HFFc6 (cell line): Measurements from ENCODE around the gene PAGR1. TPM values are rescaled to one million over a fixed set of nuclear protein-coding genes. Genes with fewer than 3 reads are reported as not detected.
"Not testable (repeated sequence)": the region's sequence is repeated elsewhere in the genome, so short reads cannot be mapped to it uniquely, and the experiment has no call there.

Experiments
- DNase-seq: peaks from one replicate; pipeline ENCODE4 v3.0.0-alpha.2; 2018
- H3K27ac Mint-ChIP-seq: 2 replicates; pipeline ENCODE4 v1.8.0; 2020; ENCODE audit warnings: mild to moderate bottlenecking, mixed read lengths
- H3K27me3 Mint-ChIP-seq: 2 replicates; pipeline ENCODE4 v1.8.0; 2021; ENCODE audit warnings: mild to moderate bottlenecking, moderate library complexity, mixed read lengths; ENCODE audit not compliant: insufficient read depth
- H3K36me3 Mint-ChIP-seq: 2 replicates; pipeline ENCODE4 v1.8.0; 2021; ENCODE audit warnings: low read depth, mixed read lengths
- H3K4me1 Mint-ChIP-seq: 2 replicates; pipeline ENCODE4 v1.8.0; 2020; ENCODE audit warnings: low read depth, mixed read lengths
- H3K4me3 Mint-ChIP-seq: 2 replicates; pipeline ENCODE4 v1.8.0; 2020; ENCODE audit warnings: mild to moderate bottlenecking, moderate library complexity, mixed read lengths
- H3K9me3 Mint-ChIP-seq: 2 replicates; pipeline ENCODE4 v1.8.0; 2020; ENCODE audit warnings: mild to moderate bottlenecking, mixed read lengths
- CTCF ChIP-seq: fragments of 200-600 bp; sonication (generic); IDR thresholded peaks from 2 replicates; pipeline ENCODE4 v1.5.0; 2021; ENCODE audit warnings: antibody characterized with exemption, mild to moderate bottlenecking
- total RNA-seq, 6 experiments: library from RNA; stranded (reverse); fragmentation: NEBNext Ultra II Directional; extraction: Animal tissue kit (Norgen Biotek cat#: 25700); gene quantifications; 2 replicates in 1 of 6; 3 replicates in 5 of 6; pipeline ENCODE4 v1.2.3, GENCODE V29; 2021

PAGR1 gene
- total RNA-seq, 6 experiments from 2014 or later = 12.9 to 19.2 (median 17.7) TPM

- H3K4me3 Mint-ChIP-seq = no peak overlapping the region
- no peaks in the 10 kb centered on the region for H3K9me3 Mint-ChIP-seq
- H3K27me3 Mint-ChIP-seq = peaks cover 38% of the 10 kb centered on the region
- no peak for TF ChIP-seq CTCF
- H3K36me3 Mint-ChIP-seq = no peaks in the 10 kb centered on the region
- no peak for DNase-seq
- peaks cover 15% of the 10 kb centered on the region for H3K4me1 Mint-ChIP-seq
- H3K27ac Mint-ChIP-seq = no peak overlapping the region
Observed at GRCh38 chr16:29774730-29775129, 41.2 kb upstream of the PAGR1 start.

DNA sequence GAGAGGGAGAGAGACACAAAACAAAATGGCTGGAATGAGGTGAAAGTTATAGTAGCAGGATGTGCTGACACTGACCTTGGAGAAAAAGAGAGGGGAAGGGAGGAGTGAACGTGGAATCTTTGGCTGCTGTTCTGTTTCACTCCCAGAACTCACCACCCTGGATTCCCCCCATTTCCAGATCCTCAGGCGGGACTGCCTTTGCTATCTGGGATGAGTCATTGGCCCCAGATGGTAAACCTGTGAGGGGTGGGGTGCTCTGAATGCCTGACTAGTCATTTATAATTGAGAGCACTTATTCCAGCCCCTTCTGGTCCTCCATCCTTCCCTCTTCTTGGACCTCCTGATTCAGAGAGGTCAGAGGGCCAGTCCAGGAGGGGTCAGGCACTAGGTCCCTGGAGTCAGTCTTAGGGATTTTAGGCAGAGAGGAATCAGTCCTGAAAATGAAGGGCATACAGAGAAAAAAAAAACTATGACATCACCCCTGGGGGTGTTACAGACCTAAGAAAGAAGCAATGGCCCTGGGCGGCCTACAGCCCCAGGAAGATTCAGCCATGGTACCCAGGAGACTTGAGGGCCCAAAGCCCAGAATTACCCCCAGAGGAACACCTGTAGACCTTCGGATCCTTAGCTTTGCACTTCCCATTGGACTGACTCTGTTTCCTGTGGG, 40.1 kb upstream of the PAGR1 start:
- H3K4me1 Mint-ChIP-seq = peaks cover 15% of the 10 kb centered on the region
- DNase-seq = peak; percentile 4

GRCh38 chr16:29777576-29778350, 38.2 kb upstream of the PAGR1 start, which contains the start of gene ZG16:
TSS of gene ZG16 (plus strand) at chr16:29778256. CDS start at chr16:29779267, 1,011 bp downstream.
- DNase-seq = no peak
- H3K27me3 Mint-ChIP-seq = peaks cover 40% of the 10 kb centered on the region
- H3K4me1 Mint-ChIP-seq = peaks cover 15% of the 10 kb centered on the region
- no peaks in the 10 kb centered on the region for H3K36me3 Mint-ChIP-seq
- no peak within 1 kb of the TSS for H3K4me3 Mint-ChIP-seq
- no peak for TF ChIP-seq CTCF
- no peak within 1 kb of the TSS for H3K27ac Mint-ChIP-seq
- H3K9me3 Mint-ChIP-seq = no peaks in the 10 kb centered on the region

More for the DNA sequence above, 40.1 kb upstream of the PAGR1 start:
- H3K27me3 Mint-ChIP-seq = peaks cover 39% of the 10 kb centered on the region
- no peak overlapping the region for H3K27ac Mint-ChIP-seq
- no peaks in the 10 kb centered on the region for H3K36me3 Mint-ChIP-seq
- H3K9me3 Mint-ChIP-seq = no peaks in the 10 kb centered on the region
- no peak overlapping the region for H3K4me3 Mint-ChIP-seq
- no peak for TF ChIP-seq CTCF

DNA sequence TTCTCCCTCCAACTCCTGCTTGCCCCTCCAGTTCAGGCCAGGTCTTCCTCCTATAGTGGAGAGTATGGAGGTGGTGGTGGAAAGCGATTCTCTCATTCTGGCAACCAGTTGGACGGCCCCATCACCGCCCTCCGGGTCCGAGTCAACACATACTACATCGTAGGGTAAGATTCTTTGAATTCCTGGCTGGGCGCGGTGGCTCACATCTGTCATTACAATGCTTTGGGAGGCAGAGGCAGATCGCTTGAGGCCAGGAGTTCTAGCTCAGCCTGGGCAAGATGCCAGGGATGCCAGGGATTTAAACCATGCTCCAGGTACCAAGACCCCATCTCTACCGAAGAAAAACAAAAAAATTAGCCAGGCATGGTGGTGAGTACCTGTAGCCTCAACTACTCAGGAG, 36.5 kb upstream of the PAGR1 start:
- Mint-ChIP-seq H3K4me3 (no peak overlapping the region), H3K4me1 (peaks cover 15% of the 10 kb centered on the region), H3K27me3 (peaks cover 36% of the 10 kb centered on the region), H3K9me3 (no peaks in the 10 kb centered on the region), H3K36me3 (0 out of 2 replicates have a peak, but pooled peaks cover 5% of the 10 kb centered on the region), H3K27ac (no peak overlapping the region)
- no peak for TF ChIP-seq CTCF
- DNase-seq = no peak

GRCh38 chr16:29783094-29783953, 32.6 kb upstream of the PAGR1 start:
- H3K4me3 Mint-ChIP-seq, H3K9me3 Mint-ChIP-seq, H3K27ac Mint-ChIP-seq, H3K36me3 Mint-ChIP-seq, DNase-seq: not testable (repeated sequence)
- Mint-ChIP-seq H3K4me1 (peaks cover 13% of the 10 kb centered on the region), H3K27me3 (peaks cover 28% of the 10 kb centered on the region)
